Brain pericyte (primary cell): ENCODE results near the gene SNAP91.
"Not testable (repeated sequence)": the region's sequence is repeated elsewhere in the genome, so short reads cannot be mapped to it uniquely, and the experiment has no call there.

ENCODE experiments used
- DNase-seq: peaks from one replicate; pipeline ENCODE4 v3.0.0-alpha.2; 2012; ENCODE audit warnings: low read depth, low spot score

SNAP91 gene

GRCh38 chr6:83629908-83630307 is 79.0 kb downstream of the SNAP91 start:
- DNase-seq = not testable (repeated sequence)

- no peak for DNase-seq
Observed at GRCh38 chr6:83615025-83615999, 93.6 kb downstream of the SNAP91 start.

- DNase-seq = no peak
Observed at GRCh38 chr6:83613378-83613777, 95.5 kb downstream of the SNAP91 start.

GRCh38 chr6:83609248-83609647 is 99.7 kb downstream of the SNAP91 start:
- no peak for DNase-seq

GRCh38 chr6:83605517-83605916 is 103.4 kb downstream of the SNAP91 start:
- no peak for DNase-seq

- no peak for DNase-seq
Observed at GRCh38 chr6:83603551-83603950, 105.3 kb downstream of the SNAP91 start.

- no peak for DNase-seq
Observed at GRCh38 chr6:83601119-83601518, 107.8 kb downstream of the SNAP91 start.

GRCh38 chr6:83600459-83600858 is 108.4 kb downstream of the SNAP91 start:
- no peak for DNase-seq

- DNase-seq = no peak
Observed at GRCh38 chr6:83597511-83597910, 111.4 kb downstream of the SNAP91 start.

GRCh38 chr6:83597051-83597450 is 111.8 kb downstream of the SNAP91 start:
- no peak for DNase-seq

GRCh38 chr6:83594941-83595340 is 114.0 kb downstream of the SNAP91 start:
- no peak for DNase-seq

GRCh38 chr6:83593395-83593785 is 115.5 kb downstream of the SNAP91 start:
- DNase-seq = no peak

GRCh38 chr6:83592770-83593394 is 116.0 kb downstream of the SNAP91 start:
- DNase-seq = no peak

GRCh38 chr6:83590416-83590815 is 118.5 kb downstream of the SNAP91 start:
- no peak for DNase-seq

GRCh38 chr6:83589076-83589475 is 119.8 kb downstream of the SNAP91 start:
- no peak for DNase-seq

- no peak for DNase-seq
Observed at GRCh38 chr6:83578057-83578456, 130.8 kb downstream of the SNAP91 start.

GRCh38 chr6:83574783-83575182 is 134.1 kb downstream of the SNAP91 start:
- DNase-seq = no peak

- DNase-seq = not testable (repeated sequence)
Observed at GRCh38 chr6:83571663-83572185, 137.2 kb downstream of the SNAP91 start.

- DNase-seq = no peak
Observed at GRCh38 chr6:83558975-83559374, 149.9 kb downstream of the SNAP91 start.

GRCh38 chr6:83556871-83557270 is 152.0 kb downstream of the SNAP91 start:
- no peak for DNase-seq

GRCh38 chr6:83551748-83552147 is 157.2 kb downstream of the SNAP91 start:
- DNase-seq = not testable (repeated sequence)

GRCh38 chr6:83550482-83550881 is 158.4 kb downstream of the SNAP91 start:
- DNase-seq = not testable (repeated sequence)

- no peak for DNase-seq
Observed at GRCh38 chr6:83546636-83547035, 162.3 kb downstream of the SNAP91 start.
